AG08396 (cell line): ENCODE data around the gene B3GNT8.
A peak's percentile ranks its signal among the peaks of the same experiment; 100 is the strongest.
"Not testable (repeated sequence)": the region's sequence is repeated elsewhere in the genome, so short reads cannot be mapped to it uniquely, and the experiment has no call there.

ENCODE experiments used
- DNase-seq: peaks from one replicate; pipeline ENCODE4 v3.0.0; 2012; ENCODE audit warnings: low spot score, mixed read lengths

Gene B3GNT8

DNA sequence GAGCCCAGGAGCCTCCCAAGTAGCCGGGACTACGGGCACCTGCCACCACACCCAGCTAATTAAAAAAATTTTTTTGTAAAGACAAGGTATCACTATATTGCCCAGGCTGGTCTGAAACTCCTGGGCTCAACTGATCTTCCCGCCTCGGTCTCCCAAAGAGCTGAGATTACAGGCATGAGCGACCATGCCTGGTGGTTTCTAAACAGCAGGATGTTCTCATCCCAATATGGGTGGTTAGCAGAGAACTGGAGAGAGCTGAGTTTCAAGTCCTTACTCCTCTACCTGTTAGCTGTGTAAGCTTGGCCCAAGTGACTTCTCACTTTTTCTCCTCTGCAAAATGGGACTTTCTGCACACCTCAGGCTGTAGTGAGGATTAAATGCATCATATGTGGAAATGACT lies 42.8 kb downstream of the B3GNT8 start:
- no peak for DNase-seq

DNA sequence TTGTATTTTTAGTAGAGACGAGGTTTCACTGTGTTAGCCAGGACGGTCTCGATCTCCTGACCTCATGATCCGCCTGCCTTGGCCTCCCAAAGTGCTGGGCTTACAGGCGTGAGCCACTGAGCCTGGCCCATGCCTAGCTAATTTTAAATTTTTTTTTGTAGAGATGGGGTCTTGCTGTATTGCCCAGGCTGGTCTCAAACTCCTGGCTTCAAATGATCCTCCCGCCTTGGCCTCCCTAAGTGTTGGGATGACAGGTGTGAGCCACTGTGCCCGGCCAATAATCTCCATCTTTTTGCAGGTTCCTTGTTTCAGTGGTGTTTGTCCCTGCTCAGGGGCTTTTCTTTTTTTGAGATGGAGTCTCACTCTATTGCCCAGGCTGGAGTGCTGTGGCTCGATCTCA lies 45.6 kb downstream of the B3GNT8 start:
- not testable (repeated sequence) for DNase-seq

DNA sequence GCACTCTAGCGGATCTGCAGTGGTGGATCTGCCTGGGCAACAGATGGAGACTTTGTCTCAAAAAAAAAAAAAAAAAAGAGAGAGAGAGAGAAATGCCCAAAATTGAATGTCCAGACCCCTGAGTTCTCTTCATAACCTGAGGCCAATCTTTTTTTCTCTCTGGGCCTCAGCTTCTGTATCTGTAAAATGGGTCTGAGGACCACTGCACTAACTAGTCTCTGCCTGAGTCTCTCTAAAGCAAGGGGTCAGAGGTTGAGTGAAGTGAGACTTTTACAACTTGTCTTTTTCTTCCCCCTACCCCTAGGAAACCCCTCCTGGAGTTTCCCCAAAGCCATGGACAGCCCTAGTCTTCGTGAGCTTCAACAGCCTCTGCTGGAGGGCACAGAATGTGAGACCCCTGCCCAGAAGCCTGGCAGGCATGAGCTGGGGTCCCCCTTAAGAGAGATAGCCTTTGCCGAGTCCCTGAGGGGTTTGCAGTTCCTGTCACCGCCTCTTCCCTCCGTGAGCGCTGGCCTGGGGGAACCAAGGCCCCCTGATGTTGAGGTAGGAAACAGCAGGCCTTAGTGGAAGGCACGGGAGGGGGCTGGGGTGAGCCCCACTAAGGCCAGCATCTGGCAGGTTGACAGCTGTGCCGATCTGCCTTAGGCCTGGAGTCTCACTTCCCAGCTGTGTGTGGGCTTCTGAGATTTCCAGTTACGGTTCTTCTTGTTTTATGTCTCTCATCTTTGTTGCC lies 49.0 kb downstream of the B3GNT8 start:
- DNase-seq, result no peak

DNA sequence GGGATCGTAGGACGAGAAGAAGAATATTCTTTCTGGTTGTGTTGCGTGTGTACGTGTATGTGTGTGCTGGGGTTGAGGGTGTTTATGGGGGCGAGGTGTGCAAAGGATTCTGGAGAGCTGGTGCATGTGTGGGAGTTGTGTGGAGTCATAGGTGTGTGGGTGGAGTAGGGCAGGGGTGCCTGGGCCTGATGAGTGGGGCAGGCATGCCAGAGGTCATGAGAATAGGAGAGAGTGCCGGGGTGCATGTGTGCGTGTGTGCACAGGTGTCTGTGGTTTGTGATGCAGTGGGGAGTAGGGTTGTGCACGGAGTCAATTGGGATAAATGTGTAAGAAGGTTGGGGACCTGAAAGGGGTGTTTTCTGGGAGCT lies 50.2 kb downstream of the B3GNT8 start:
- no peak for DNase-seq

DNA sequence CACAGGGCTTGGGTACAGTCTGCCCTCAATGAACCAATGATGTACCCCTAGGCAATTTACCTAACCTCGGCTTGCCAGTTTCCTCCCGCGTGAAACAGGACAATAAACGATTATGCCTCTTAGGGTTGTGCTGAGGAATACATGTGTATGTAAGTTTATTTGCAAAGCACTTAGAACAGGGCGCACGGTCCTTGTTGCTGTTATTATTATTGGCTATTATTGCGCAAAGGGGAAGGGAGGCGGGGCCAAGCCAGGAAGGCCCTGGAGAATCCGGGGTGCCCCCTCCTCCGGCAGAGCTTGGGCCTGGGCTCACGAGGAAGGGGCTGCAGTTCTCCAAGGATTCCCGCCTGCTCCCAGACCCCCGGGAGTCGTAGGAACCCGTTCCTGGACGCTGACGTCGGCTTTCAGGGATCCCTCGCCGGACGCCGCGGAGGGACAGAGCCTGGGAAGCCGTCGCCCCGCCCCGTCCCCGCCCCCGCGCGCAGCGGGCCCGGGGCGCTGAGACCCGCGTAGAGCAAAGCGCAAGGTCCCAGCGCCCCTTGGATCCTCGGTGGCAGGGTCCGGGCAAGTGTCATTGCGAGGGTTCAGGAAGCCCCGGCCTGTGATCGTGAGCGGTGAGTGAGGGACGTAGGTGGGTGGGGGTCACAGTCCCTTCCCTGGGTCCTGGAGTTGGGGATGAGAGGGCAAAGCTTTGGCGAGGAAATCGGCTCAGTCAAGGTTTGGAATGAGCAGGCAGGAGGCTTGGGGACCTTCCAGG lies 50.8 kb downstream of the B3GNT8 start, which contains the start of gene TMEM91:
Gene TMEM91 (plus strand): TSS at position 293 of the 757 bp plus-strand sequence. CDS start 1,777 bp downstream, outside the sequence.
- peak; percentile 54 for DNase-seq
